Ascending aorta (tissue), 2 donors: ENCODE measurements around the gene IQCN. TPM values are rescaled to one million over a fixed set of nuclear protein-coding genes. Genes with fewer than 3 reads are reported as not detected.

Experiments used
- DNase-seq, 2 donors: peaks; one replicate each; pipeline ENCODE4 v3.0.0-alpha.2; 2019; ENCODE audit warnings: low spot score in 2 of 2
- H3K27ac ChIP-seq, 2 donors: fragments of 200-600 bp; sonication (generic); one replicate each; pipeline ENCODE4 v1.5.1; 2016 to 2017; ENCODE audit warnings: mild to moderate bottlenecking in 1 of 2
- H3K27me3 ChIP-seq: fragments of 200-600 bp; sonication (generic); one replicate; pipeline ENCODE4 v1.5.1; 2017
- H3K36me3 ChIP-seq, 2 donors: fragments of 200-600 bp; sonication (generic); one replicate each; pipeline ENCODE4 v1.5.1; 2016
- H3K4me1 ChIP-seq, 2 donors: fragments of 200-600 bp; sonication (generic); one replicate each; pipeline ENCODE4 v1.5.1; 2016 to 2017; ENCODE audit warnings: mild to moderate bottlenecking in 1 of 2
- H3K4me3 ChIP-seq, 2 donors: fragments of 200-600 bp; sonication (generic); one replicate each; pipeline ENCODE4 v1.5.1; 2016 to 2017; ENCODE audit warnings: mild to moderate bottlenecking in 1 of 2
- H3K9me3 ChIP-seq, 2 donors: fragments of 200-600 bp; sonication (generic); one replicate each; pipeline ENCODE4 v1.5.1; 2016
- CTCF ChIP-seq, 3 experiments: fragments of 200-600 bp in 2 of 3; fragments of 450-650 bp in 1 of 3; sonication (generic) in 2 of 3; IDR thresholded peaks; one replicate each; pipeline ENCODE4 v1.5.1; 2016 to 2019; ENCODE audit warnings: antibody characterized with exemption in 3 of 3, mild to moderate bottlenecking in 1 of 3, moderate library complexity in 1 of 3
- intact Hi-C: fragments of 100-400 bp; cut with DNase I; formaldehyde crosslinking; loops from one replicate; pipeline ENCODE4 v1.15.1; 2023
- total RNA-seq: library from RNA; depleted of rRNA; stranded (reverse); fragments of >200 nt; gene quantifications from one replicate; pipeline ENCODE4 v1.1.0, GENCODE V29; 2016

Gene IQCN
- total RNA-seq, 1 donor from 2014 or later = 51.2 TPM

GRCh38 chr19:18225355-18225701 is 48.9 kb downstream of the IQCN start:
- peak overlapping the region; percentile 44 to 54 for H3K4me3 ChIP-seq
- intact Hi-C loops = loop anchor here (2.0 kb wide), 1 partner anchor 21 kb away; the partner anchor contains the start of gene RAB3A
- peaks cover 16% of the 10 kb centered on the region for H3K27me3 ChIP-seq
- H3K4me1 ChIP-seq = peaks cover 7 to 15% of the 10 kb centered on the region in 2 donors
- TF ChIP-seq CTCF (IDR thresholded peaks at IDR 0.05) = no peak
- no peak for DNase-seq
- no peaks in the 10 kb centered on the region for H3K9me3 ChIP-seq
- no peaks in the 10 kb centered on the region for H3K36me3 ChIP-seq
- no peak overlapping the region for H3K27ac ChIP-seq

GRCh38 chr19:18224525-18225354 is 49.5 kb downstream of the IQCN start:
- Histone ChIP-seq H3K27ac (no peak overlapping the region), H3K4me3 (peak overlapping the region; percentile 44 to 54), H3K27me3 (peaks cover 16% of the 10 kb centered on the region), H3K36me3 (no peaks in the 10 kb centered on the region), H3K9me3 (no peaks in the 10 kb centered on the region), H3K4me1 (peaks cover 7 to 15% of the 10 kb centered on the region in 2 donors)
- intact Hi-C loops = loop anchor here (1.0 to 2.0 kb wide), 3 partner anchors 20 to 72 kb away; partner anchors contain the start of gene RAB3A
- TF ChIP-seq CTCF (IDR thresholded peaks at IDR 0.05) = no peak
- peak; percentile 87 to 99 for DNase-seq

- DNase-seq = no peak
- Histone ChIP-seq H3K27ac (no peak overlapping the region), H3K4me1 (peaks cover 7 to 15% of the 10 kb centered on the region in 2 donors), H3K9me3 (no peaks in the 10 kb centered on the region), H3K4me3 (peak overlapping the region; percentile 44 to 54), H3K27me3 (peaks cover 13% of the 10 kb centered on the region), H3K36me3 (no peaks in the 10 kb centered on the region)
- intact Hi-C loops = loop anchor here (1.0 to 2.0 kb wide), 3 partner anchors 19 to 72 kb away; partner anchors contain the start of gene RAB3A
- no peak for TF ChIP-seq CTCF (IDR thresholded peaks at IDR 0.05)
These were observed 50.3 kb downstream of the IQCN start for GRCh38 chr19:18223860-18224524.

- no peak overlapping the region for H3K4me3 ChIP-seq
- no peak for DNase-seq
- H3K4me1 ChIP-seq = peaks cover 7 to 15% of the 10 kb centered on the region in 2 donors
- intact Hi-C loops = no loop called here
- no peaks in the 10 kb centered on the region for H3K36me3 ChIP-seq
- TF ChIP-seq CTCF (IDR thresholded peaks at IDR 0.05) = no peak
- peaks cover 5% of the 10 kb centered on the region for H3K27me3 ChIP-seq
- H3K27ac ChIP-seq = no peak overlapping the region
- no peaks in the 10 kb centered on the region for H3K9me3 ChIP-seq
These were observed 52.2 kb downstream of the IQCN start for GRCh38 chr19:18221815-18222725.

GRCh38 chr19:18220632-18221275 is 53.5 kb downstream of the IQCN start:
- no peaks in the 10 kb centered on the region for H3K36me3 ChIP-seq
- intact Hi-C loops = no loop called here
- no peak overlapping the region for H3K4me3 ChIP-seq
- no peak for DNase-seq
- H3K27ac ChIP-seq = no peak overlapping the region
- no peaks in the 10 kb centered on the region for H3K27me3 ChIP-seq
- no peak for TF ChIP-seq CTCF (IDR thresholded peaks at IDR 0.05)
- peaks cover 7 to 12% of the 10 kb centered on the region in 2 donors for H3K4me1 ChIP-seq
- H3K9me3 ChIP-seq = no peaks in the 10 kb centered on the region
